Adrenal gland (tissue), 5 donors: ENCODE results near the gene TGFB2.

Experiments used
- POLR2A ChIP-seq, 2 donors: fragments of 450-650 bp; IDR thresholded peaks; one replicate each; pipeline ENCODE4 v1.6.1; 2017; ENCODE audit warnings: antibody characterized with exemption in 2 of 2, mild to moderate bottlenecking in 2 of 2, moderate library complexity in 1 of 2
- TF ChIP-seq, protein P1 (sequence below), 6 experiments: fragments of 450-650 bp in 4 of 6; fragments of 200-600 bp in 2 of 6; sonication (generic) in 1 of 6; IDR thresholded peaks; 1 replicate in 5 of 6; 2 replicates in 1 of 6; pipeline versions ENCODE4 v1.5.1 to v1.8.0; 2016 to 2021; ENCODE audit warnings: antibody characterized with exemption in 6 of 6, mild to moderate bottlenecking in 2 of 6, moderate library complexity in 1 of 6
- donor health status: DM: no; HTN: no; CAD: no.

DNA sequence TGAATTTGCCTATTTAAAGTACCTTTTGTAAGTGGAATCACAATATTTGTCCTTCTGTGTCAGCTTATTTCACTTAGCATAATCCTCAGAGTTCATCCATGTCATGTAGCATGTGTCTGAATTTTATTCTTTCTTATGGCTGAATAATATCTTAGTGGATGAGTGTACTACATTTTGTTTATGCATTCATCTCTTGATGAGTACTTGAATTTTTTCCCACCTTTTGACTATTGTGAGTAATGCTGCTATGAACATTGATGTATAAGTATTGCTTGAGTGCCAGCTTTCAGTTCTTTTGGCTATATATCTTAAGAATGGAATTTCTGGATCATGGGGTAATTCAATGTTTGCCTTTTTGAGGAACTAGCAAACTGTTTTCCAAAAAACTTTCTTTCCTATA is 84.2 kb downstream of the TGFB2 start:
- TF ChIP-seq, protein P1, sequence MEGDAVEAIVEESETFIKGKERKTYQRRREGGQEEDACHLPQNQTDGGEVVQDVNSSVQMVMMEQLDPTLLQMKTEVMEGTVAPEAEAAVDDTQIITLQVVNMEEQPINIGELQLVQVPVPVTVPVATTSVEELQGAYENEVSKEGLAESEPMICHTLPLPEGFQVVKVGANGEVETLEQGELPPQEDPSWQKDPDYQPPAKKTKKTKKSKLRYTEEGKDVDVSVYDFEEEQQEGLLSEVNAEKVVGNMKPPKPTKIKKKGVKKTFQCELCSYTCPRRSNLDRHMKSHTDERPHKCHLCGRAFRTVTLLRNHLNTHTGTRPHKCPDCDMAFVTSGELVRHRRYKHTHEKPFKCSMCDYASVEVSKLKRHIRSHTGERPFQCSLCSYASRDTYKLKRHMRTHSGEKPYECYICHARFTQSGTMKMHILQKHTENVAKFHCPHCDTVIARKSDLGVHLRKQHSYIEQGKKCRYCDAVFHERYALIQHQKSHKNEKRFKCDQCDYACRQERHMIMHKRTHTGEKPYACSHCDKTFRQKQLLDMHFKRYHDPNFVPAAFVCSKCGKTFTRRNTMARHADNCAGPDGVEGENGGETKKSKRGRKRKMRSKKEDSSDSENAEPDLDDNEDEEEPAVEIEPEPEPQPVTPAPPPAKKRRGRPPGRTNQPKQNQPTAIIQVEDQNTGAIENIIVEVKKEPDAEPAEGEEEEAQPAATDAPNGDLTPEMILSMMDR (IDR thresholded peaks at IDR 0.05), result no peak
- TF ChIP-seq POLR2A (IDR thresholded peaks at IDR 0.05), result no peak
